HG03460 (cell line): Measurements from ENCODE around the gene DCC.

Experiments
- ATAC-seq: cut with Tn5 transposase; IDR thresholded peaks from one replicate; pipeline ENCODE4 v1.9.1; 2021; ENCODE audit not compliant: unreplicated experiment

Gene DCC

DNA sequence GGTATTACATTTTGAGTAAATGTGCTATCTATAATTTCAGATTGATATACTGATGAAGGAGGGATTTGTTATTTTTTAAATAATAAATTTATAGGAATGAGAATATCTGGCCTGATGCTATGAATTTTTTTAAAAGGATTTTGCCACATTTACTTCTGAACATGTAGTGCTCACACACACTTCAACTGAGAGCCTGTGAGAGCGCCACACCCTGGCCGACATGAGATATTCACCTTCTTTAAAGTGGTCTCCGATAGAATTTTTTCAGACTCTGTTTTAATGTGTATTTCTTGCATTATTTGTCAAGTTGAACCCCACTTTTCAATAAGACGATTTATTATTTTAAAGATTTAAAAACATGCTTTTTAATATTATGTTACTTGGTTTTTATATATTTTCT, 813.3 kb downstream of the DCC start:
- no peak for ATAC-seq

DNA sequence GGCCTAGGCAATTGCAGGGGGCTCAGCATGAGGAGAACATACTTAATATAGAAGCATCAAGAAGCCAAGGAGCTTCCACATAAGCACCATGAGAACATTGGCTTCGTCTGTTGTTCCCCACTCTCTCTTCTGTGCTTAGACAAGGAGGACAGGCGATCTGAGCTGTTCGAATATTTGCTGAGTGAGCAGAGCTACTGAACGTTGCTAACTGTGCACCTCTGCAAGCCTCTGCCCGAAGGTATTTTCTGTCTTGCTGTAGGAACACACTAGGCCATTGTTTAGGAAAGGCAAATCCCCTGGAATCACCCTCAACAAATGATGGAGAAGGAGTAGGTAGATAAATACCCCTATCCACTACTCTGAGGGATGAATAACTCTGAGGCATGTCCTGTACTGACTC, 813.8 kb downstream of the DCC start:
- no peak for ATAC-seq

DNA sequence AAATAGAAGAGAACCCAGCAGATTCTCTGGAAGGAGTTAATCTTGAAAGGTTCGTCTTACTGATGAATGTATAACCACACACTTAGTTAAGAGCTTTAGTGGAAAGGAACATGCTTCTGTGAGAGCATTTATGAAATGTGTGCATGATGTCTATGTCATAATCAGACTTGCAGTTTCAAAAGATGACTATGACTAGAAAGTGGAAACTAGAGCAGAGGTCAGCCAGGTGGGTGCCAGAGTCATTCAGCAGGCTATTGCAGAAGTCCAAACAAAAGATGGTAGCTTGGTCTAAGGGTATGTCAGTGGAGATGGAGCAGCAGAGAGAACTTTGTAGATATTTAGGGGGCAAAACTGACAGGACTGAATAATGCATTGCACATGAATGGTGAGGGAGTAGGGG, 825.8 kb downstream of the DCC start:
- ATAC-seq: no peak

DNA sequence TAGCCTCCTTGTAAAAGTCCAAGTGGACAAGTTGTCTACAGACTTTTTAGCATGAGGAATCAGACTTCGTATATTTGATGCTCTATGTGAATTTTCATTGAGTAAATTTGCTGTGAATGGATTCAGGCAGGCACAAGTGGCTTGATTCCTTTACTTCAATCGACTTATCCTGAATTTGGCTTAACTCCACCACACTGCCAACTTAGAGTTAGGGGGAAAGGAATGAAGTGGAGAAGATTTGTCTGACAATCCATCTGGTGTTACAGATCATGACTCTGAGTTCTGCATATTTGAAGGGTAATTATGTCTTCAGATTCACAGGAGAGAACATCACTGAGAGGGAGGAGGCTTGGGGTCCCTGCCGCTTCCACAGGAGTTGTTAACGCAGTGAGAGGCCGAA, 829.3 kb downstream of the DCC start:
- ATAC-seq: no peak

DNA sequence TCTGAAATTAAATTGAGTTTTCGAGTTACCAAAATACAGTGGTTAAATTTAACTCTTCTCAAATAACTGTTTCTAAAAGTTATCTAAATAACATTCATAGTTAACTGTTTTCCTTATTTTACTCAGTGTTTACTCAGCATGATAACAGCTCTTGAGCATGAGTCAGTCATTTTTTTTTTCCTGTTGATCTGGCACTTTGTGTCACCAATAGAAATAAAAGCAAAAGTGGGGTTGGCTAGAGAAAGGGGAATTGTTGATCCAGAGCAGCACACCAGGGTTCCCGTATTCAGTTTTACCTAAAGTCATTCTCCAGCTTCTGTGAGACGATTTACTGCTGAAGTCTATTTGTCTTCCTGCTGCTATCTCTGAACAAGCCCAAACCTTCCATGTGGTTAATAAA, 851.6 kb downstream of the DCC start:
- ATAC-seq: no peak

DNA sequence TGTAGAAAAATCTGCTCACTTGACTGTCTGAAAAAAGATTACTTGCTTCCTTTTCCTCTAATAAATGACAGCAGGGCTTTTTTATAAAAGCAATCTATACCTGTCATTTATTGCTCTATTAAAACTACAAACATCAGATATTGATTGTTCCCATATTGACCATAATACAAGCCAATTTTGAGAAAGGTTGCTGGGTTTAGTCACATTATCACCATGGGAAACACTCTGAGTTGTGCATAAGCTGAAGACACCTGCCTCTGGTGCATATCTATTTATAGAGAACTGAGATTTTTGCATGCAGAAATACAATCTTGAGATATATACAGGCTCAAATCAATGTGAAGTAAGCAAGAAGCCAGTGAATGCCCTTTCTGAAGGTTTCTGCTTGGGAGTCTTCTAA, 853.9 kb downstream of the DCC start:
- ATAC-seq: no peak

DNA sequence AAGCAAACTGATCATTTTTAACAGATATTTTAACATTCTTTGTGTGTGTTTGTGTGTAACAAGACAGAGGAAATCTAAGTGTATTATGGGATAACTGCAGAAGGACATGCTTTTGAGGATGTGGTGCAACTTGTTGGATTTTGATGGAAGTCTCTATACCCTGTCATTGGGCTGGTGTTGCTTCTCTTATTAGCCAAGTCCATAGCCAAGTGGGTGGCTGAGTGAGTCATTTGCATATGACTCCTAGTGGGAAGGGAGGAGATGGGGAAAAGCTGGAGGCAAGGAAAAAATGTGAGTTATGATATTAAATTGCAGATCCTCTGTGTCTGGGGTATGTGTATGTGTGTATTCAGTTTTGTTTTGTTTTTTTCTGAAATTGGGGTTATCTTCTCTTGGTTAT, 879.9 kb downstream of the DCC start:
- no peak for ATAC-seq

DNA sequence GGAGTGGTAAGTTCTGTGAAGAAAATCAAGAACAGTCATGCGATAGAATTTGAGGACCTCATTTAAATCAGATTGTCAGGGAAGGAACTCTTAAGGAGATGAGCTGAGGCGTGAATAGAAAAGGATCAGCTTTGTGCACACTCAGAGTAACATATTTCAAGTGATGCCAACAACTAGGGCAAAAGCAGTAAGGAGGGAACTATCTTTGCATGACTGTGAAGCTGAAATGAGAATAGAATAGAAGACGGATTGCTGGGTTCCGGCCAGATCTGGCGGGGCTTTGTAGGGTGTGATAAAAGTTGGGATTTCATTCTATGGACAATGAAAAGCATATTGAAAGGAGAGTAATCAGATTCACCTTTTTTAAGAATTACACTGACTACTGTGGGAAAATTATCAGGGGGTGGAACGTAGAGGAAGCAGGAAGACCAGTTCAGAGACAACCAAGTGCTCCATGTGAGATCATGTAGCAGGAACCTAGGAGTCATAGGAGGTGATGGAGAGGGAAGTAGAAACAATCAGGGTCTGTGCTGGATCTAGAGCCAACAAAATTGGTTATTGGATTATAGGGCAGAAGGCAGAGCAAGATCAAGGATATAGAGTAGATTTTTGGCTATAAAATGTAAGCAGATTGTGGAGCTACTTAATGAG, 884.3 kb downstream of the DCC start:
- no peak for ATAC-seq

DNA sequence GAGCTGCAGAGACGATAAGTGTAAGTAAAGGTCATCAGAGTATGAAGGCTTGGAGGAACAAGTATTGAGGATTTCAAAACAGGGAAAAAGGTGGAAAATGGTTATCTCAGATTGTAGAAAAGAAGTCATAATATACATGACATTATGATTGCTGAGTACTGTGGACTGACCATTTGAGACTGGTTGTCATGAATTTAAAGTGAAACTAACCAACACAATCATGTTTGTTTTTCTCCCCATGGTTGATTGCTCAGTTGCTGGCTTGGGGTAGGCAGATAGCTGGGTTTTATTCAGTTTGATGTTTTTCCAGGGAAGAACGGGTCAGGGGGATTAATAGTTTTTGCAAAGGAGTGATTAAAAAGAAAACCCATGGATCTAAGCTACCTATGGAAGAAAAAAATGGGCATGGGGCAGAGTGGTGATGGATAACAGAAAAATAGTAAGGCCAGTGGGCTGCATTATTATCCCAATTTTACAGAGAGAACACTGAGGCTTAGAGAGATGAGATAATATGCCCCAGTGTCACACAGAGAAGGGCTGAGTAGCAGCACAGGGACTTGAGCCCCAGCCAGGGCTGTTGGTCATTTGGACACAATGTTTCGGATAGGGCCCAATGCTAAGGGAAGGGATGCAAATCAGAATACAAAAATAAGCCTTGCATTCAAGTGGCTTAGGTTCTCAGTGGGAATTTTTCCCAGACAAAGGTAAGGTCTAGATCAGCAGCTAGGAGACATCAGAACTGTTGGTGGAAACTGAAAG, 885.7 kb downstream of the DCC start:
- no peak for ATAC-seq

DNA sequence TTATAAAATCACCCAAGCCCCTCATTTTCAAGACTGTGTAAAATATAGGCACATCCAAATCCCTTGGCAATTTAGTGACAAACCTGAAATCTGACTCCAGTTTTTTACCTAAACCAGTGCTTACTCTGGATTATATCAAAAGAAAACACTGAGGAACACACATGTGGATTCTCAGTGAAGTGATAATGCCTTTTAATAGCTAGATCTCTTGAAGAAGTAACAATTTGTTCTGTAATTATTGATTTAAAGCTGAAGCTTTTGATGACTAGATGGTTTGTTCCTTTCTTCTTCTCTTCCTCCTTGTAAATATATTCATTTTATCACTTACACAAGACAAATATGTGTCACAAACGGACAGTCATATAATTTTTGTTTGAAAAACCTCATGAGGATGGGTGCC, 894.6 kb downstream of the DCC start:
- no peak for ATAC-seq

DNA sequence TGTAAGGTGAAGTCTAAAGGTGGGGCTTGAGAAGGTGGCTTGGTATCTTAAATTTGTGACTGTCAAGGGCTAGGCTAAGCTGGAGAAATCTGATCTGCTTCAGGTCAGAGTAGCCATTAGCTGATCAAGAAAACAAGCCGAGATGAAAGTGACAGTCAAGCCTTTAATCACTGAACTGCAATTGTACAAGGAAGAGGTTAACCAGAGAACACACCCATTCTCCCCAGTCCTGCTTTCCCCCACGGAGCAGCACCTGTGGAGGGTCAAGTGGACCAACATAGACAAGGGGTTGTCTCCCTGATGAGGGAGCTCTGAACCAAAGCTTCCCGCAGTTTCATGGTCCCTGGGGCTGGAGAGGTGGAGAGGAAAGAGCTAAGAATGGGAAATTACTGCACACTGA, 901.2 kb downstream of the DCC start:
- ATAC-seq: no peak

DNA sequence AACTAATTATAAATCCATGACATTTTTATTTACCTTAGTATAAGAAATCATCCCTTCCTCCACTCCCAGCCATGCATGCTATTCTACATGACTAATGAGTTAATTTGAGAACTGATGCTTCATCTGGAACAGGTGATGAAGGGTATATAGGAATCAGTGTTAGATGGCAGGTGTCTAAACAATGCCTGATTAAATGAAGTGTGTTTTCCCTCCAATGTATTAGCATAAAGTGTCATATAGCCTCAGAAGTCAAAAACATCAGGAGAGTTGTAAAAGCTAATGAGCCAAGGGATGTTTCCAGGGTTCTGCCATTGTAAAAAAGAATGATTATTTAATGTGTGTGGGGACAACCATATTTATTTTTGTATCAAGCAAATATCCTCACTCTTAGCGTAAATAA, 913.8 kb downstream of the DCC start:
- ATAC-seq: no peak

DNA sequence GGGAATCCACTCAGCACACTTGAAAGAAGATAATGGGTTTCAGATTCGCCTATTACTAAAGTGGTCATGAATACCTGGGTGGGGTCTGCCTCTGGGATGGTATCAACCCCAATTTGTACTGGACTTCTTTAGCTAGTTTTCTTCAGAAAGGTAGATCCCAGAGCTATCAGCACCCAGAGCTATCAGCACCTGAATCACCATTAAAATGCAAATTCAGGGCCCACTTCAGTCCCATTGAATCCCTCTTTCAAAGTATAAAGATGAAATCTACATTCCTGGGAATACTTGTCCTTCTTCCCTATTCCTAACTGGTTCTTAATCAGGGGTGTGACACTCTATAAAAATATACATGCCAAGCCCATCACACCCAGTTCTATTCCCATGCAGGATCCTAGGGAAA, 914.3 kb downstream of the DCC start:
- ATAC-seq: no peak

DNA sequence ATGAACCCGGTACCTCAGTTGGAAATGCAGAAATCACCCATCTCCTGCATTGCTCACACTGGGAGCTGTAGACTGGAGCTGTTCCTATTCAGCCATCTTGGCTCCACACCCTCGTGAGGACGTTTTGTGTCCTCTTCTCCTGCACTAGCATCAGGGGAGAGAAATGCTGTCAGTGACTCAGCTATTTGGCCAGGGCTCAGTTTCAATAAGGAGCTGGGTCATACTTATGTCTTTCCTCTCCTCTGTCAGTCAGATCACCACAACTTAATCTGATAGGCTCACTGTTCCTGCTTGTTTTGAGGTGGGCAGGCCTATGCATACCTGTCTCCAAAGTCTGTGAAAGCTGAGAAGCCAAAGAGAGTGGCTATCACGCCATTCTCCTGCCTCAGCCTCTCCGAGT, 921.2 kb downstream of the DCC start:
- no peak for ATAC-seq

DNA sequence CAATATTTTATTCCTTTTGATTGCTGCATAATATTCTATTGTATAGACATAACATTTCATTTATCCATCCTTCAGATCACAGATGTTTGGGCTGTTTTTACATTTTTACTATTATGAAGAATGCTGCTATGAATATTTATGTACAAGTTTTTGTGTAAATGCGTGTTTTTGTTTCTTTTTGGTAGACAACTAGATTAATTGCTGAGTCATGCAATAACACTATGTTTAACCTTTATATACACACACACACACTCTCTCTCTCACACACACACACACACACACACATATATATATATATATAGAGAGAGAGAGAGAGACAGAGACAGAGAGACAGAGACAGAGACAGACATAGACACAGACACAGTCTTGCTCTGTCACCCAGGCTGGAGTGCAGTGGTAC, 926.9 kb downstream of the DCC start:
- ATAC-seq: no peak

DNA sequence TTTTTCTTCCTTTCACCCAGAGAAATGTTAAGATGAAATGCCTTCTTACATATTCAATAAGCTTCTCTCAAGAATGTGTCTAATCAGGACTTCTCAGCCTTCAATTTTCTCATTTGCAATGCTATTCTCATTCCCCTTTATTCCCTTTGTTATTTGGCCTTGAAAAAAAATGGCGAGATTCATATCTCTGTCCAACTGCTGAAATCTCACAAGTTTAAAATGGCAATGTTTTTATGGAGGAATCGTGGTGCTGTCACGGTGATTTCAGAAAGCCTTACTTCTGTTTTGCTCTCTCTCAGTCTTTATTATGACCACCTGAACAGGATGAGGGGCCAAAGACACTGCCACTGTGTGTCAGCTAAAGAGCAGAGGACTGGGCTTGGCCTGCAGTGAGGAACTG, 928.5 kb downstream of the DCC start:
- ATAC-seq: no peak

DNA sequence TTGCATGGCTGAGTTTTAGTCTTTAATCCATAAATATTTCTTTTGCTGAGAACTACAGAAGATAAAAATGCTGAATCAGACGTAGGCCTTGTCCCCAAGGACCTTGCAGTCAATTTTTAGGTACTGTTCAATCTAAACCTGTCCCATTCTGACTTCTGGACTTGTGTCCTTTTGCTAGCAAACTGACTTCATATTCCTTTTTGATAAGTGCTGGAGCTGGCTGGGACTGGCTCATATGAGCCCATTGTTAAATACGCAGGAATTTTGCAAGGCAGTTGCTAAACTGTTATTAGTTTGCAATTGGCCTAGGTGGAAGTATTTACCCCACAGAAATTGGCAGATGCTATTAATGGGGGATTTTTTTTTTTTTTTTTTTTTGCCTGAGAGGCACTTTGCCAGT, 941.4 kb downstream of the DCC start:
- no peak for ATAC-seq

DNA sequence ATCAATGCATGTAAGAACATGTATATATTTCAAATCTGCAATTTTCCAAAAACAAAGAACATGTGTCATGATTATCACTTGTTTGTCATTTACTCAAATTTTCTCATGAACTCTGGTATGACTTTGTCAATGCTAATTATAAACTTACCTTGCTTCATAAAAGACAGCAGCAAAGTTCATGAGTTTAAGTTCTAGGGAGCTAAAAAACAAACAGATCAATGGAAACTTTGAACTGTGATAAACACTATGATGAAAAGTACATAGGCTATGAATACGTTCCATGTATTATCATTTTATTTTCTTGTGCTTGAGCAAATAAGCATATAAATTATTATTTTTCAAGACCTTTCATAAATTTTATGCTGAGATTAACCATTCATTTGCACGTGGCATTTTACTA, 943.7 kb downstream of the DCC start:
- no peak for ATAC-seq

DNA sequence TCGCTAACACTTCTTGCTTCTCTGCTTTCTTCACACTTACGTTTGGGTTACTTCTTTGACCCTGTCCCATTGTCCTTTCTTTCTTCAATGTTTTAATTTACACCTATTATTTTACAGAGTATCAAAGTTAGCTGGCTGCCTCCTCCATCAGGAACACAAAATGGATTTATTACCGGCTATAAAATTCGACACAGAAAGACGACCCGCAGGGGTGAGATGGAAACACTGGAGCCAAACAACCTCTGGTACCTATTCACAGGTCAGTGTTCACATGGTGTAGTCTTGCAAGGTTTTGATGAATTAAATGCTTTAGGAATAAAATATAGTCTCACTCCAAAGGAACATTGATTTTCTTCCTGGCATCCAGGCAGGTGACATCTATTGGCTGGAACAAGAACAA, 965.5 kb downstream of the DCC start:
- no peak for ATAC-seq

DNA sequence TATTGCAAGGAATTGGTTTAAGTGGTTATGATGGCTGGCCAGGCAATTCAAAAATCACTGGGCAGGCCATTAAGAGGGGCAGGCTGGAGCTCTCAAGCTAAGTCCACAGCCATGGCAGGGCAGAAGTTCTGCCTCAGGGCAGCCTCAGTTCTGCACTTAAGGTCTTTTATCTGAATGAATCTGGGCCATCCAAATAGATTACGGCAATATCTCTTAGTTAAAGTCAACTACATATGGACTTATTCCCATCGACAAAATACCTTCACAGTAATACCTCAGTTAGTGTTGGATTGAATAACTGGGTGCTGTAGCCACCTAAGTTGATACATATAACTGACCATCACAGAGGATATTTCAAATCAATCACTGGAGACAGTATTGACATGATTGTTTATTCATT, 979.6 kb downstream of the DCC start:
- ATAC-seq: no peak

DNA sequence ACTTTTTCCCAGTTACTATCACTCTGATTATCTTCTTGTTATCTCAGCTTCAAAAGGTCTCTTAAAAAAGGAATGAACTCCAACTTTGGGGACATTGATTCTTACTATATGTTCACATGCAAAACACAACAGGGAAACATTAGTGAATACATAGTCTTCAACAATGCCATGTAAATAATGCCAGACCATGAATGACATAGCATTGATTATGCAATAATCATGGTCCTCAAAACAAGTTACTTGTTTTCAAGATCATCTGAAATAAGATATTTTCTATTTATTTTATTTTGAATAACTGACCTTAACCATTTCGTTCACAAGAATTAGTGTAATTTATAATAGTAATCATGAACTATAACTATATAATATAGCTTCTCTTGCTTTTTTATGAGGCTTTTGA, 982.2 kb downstream of the DCC start:
- no peak for ATAC-seq

DNA sequence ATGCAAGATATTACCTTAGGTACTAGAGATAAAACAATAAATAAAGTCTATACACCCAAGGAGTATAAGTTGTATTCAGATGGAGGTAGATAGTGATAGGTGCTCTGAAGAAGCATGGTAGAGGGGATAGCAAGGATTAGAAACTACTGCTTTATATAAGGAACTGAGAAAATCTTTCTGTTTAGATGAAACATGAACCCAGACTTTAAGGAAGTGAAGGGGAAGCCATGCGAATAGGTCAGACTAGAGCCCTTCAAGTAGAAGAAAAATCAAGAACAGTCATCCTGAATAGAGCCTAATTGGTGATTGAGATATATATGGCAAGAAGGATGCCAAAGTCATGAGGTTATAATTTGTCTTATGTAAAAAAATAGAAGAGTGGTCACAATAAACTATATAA, 984.4 kb downstream of the DCC start:
- ATAC-seq: no peak
